Activated CD8-positive, alpha-beta memory T cell treated with anti-CD3 and anti-CD28 coated beads for 1 hour (primary cell): ENCODE results near the gene RPS6KA6.
"Not testable (repeated sequence)": the region's sequence is repeated elsewhere in the genome, so short reads cannot be mapped to it uniquely, and the experiment has no call there.

Source experiments
- DNase-seq, 2 donors: peaks; one replicate each; pipeline ENCODE4 v3.0.0-alpha.2; 2020; ENCODE audit warnings: low read depth in 1 of 2; ENCODE audit errors: extremely low read depth in 1 of 2

Gene RPS6KA6

GRCh38 chrX:84165711-84166110, 22.3 kb downstream of the RPS6KA6 start:
- DNase-seq, result no peak

DNA sequence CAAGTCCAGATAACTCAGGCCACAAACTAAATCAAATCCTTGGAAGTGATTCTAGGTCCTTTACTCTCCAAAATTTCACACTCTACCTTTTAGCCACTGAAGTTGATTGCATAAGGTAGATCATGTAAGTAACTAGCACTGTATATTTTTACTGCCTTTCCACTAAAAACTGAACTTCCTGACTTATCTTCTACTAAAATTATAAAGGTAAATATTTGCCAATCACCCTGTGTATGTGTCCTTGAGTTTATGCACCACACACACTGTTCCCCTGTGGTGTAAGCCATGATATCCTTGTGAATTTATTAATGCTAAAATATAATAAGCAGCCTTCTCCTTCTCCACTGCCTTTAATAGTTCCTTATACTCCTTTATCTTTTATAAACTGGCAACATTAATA, 25.6 kb downstream of the RPS6KA6 start:
- no peak for DNase-seq

DNA sequence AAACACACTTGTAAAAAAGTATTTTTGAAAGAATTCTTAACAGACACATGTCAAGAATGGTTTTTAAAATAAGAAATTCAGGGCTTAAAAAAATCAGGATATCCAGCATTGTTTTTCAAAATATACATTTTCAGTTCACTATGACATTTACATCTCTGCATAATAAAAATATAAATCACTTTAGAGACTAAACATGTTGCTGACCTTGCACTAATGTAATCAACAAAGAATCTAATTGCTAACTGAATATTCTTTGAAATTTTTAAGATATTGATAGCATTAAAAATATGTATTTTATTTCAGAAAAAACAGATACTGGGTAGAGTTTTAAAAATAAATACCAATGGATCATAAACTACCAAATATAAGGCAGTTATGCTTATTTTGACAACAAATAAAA, 26.4 kb downstream of the RPS6KA6 start:
- no peak for DNase-seq

GRCh38 chrX:84160736-84161135, 27.3 kb downstream of the RPS6KA6 start:
- DNase-seq, result no peak

DNA sequence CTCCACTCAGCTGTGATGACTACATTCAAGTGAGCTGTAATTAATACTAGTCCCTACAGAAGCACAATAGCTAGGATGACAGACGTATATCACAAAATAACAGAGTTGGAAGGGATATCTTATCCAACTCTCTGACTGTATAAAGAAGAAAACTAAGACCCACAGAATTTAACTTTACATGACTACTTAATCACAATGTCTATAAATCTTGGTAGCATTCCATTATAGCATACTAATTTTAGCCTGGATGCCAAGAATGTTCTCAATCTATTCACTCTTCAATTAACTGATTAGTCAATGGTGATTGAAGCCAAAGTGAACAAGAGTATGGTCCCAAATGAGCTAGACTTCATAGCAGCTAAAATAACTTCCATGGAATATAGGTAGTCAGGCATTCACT, 31.2 kb downstream of the RPS6KA6 start:
- DNase-seq, result no peak

GRCh38 chrX:84155938-84156337, 32.1 kb downstream of the RPS6KA6 start:
- DNase-seq, result no peak

DNA sequence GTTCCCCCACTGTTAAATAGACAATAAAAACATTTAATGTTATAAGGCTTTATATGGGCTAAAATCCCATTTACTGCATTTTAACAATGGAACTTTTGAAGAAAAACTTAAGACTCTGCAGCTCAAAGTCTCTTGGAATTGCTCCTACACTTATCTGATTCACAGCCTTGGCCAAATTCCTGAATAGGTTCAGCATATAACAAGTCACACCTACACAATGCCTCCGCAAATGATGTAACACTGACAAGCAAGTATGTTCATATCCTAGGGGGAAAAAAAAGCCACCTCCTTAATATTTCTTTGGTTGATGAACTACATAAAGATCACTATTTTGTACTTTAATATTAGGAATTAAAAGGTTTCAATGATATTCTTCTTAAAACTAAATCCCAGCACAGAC, 34.5 kb downstream of the RPS6KA6 start:
- DNase-seq, result no peak

- DNase-seq, result no peak
These were observed 43.0 kb downstream of the RPS6KA6 start for GRCh38 chrX:84144991-84145390.

- no peak for DNase-seq
These were observed 43.7 kb downstream of the RPS6KA6 start for GRCh38 chrX:84144281-84144680.

DNA sequence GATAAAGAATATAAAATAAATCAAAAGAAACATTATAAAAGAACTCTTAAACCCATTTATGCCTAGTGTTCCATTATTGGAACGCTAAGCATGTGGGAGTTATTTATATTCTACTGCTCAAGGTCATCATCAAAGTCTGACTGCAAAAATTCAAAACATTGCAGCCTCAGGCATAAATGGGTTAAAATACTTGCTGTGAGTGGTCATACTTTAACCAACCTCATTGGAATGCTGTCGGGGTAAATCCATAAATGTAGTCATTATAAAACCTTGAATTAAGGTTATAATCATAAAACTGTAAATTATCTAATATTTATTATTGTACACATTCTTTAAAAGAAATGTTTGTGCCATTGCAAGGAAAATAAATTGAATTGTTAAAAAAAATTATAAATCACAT, 55.0 kb downstream of the RPS6KA6 start:
- DNase-seq, result no peak

DNA sequence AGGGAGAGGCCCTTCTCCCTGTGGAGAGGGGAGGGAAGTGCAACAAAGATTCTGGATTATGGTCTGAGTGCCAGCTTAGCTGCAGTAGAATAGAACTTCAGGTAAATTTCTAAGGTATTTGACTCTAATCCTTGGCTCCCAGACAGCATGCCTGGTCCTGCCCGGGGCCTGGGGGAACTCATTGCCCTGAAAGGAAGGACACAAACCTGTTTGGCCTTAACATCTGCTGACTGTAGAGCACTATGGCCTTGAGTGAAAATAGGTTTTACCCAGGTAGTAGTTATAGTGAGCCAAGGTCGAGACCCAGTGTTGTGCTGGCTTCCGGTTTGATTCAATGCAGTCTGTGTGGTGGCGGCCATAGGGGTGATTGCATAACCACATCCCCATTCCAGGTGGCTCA, 64.4 kb downstream of the RPS6KA6 start:
- DNase-seq, result no peak

DNA sequence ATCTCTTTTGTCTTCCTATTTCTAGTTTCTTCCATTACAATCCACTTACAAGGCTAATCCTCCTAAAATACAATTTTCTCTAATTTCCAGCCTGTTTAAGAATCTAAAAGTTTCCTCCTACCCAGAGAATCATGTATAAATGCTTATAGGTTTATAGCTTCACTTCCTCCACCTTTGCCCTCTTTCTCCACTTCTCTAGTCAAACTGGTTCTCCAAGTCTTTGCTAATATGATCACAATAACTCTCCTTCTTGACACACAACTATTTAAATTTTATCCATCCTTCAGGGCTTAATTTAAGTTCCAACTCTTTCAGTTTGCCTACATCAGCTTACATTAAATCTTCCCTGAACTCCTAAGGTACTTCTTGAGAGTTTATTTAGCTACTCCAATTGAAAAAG, 69.2 kb downstream of the RPS6KA6 start:
- no peak for DNase-seq

DNA sequence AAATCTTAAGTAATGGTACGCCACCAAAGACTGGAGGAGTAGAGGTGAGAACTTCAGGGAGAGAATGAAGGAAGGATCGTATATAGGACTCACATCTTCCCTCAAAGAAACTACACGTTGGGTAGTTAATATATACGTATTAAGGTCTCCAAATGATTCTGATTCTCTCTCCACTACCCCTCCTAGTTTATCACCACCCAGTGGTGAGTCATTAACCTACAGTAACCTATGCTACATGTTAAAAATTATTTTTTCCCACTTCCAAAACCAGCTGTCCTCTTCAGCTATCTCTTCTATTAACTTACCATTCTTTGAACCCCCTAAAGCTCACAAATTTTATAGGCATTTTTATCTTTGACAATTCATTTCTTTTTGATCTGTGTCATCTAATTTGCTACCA, 69.7 kb downstream of the RPS6KA6 start:
- DNase-seq, result no peak

DNA sequence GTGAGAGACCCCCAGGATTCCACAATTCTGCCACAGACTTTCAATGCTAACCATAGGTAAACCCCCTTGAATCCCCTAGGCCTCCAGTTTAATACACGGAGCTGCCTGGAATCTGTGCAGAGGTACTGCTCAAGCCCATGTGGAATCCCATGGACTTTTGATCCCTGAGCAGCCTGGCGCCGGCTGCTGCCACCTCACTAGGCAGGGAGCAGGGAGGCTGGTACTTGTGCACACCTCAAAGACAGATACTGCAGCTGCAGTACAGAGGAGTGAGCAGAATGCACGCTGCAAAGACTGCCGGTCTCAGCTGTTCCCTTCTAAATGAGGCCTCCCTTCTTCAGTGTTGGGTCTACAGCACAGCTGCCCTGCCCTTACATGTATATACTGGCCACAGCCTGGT, 79.4 kb downstream of the RPS6KA6 start:
- DNase-seq, result no peak

- DNase-seq, result no peak
These were observed 88.9 kb downstream of the RPS6KA6 start for GRCh38 chrX:84099120-84099519.

DNA sequence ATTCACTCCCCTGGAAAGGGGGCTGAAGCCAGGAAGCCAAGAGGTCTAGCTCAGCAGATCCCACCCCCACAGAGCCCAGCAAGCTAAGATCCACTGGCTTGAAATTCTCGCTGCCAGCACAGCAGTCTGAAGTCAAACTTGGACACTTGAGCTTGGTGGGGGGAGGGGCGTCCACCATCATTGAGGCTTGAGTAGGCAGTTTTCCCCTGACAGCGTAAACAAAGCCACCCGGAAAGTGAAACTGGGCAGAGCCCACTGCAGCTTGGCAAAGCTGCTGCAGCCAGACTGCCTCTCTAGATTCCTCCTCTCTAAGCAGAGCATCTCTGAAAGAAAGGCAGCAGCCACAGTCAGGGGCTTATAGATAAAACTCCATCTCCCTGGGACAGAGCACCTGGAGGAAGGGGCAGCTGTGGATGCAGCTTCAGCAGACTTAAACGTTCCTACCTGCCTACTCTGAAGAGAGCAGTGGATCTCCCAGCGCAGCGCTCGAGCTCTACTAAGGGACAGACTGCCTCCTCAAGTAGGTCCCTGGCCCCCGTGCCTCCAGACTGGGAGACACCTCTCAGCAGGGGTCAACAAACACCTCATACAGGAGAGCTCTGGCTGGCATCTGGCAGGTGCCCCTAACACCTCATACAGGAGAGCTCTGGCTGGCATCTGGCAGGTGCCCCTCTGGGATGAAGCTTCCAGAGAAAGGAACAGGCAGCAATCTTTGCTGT, 108.4 kb downstream of the RPS6KA6 start:
- DNase-seq, result not testable (repeated sequence)

- no peak for DNase-seq
These were observed 109.0 kb downstream of the RPS6KA6 start for GRCh38 chrX:84078991-84079390.

DNA sequence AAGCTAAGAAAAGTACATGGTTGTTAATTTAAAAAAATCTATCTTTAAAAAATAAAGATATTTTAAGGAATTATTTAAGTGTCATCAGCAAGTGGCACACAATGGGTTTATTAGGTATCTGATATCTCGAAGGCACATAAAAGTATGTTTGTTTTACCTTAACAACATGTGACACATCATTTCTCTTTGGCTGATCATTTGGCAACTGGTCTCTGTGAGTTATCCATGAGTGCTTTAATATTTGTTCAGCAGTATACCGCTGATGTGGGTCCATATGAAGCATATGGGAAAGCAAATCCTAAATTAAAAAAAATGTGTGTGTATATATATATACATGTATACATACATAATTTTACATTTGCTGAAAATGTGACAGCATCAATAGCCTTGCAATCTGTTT, 123.2 kb downstream of the RPS6KA6 start:
- no peak for DNase-seq

GRCh38 chrX:84064164-84064563, 123.8 kb downstream of the RPS6KA6 start:
- DNase-seq, result no peak

DNA sequence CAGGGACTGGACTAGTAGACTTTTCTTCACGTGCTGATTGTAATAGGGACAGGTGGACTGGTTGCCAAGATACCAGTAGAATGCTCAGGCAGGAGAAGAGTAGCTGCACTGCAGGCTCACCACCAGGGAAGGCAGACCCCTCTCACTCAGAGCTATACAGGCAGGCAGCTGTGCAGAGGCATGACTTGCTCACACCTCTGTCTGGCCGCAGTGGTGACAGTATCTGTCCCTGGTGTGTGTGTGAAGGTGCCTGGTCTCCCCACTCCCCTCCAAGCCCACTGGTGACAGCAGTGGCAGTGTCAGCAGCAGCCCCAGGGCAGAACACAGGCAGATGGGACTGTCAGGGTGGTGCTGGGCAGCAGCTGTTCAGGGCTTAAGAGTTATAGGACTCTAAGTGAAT, 140.7 kb downstream of the RPS6KA6 start:
- DNase-seq, result no peak

GRCh38 chrX:84046403-84046984, 141.5 kb downstream of the RPS6KA6 start:
- DNase-seq, result no peak

DNA sequence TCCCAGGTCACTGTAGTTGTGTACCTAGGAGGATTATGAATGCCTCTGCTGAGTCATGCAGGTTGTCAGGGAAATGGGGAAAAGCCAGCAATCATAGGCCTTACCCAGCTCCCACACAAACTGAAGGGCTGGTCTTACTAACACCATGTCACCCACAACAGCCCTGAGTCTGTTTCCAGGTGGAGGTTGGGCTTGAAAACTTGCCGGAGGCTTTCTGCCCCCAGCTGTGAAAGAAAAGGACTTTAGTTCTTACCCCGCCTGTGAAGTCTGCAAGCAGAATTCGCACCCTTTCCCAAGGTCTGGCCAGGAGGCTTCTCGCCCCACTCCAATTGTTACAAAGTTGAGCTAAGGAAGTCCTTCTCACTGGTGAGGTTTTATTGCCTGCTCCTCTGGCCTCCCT, 143.9 kb downstream of the RPS6KA6 start:
- DNase-seq, result no peak
